Small intestine (tissue), 16 donors: ENCODE results near the gene SLC7A9. TPM values are rescaled to one million over a fixed set of nuclear protein-coding genes. Genes with fewer than 3 reads are reported as not detected.

Experiments used
- DNase-seq, 2 donors: peaks; one replicate each; pipeline versions ENCODE4 v3.0.0 to v3.0.0-alpha.2; 2013
- FAIRE-seq: peaks from 2 replicates; lab custom pipeline; 2012; peaks lifted over from hg19 to GRCh38; lab: Jason Lieb, UNC
- H3K27ac ChIP-seq, 3 donors: one replicate each; pipeline ENCODE4 v1.5.1; 2013; ENCODE audit warnings: low read length in 2 of 3, mild to moderate bottlenecking in 2 of 3, control low read depth in 1 of 3, inconsistent platforms in 1 of 3, low read depth in 1 of 3, moderate library complexity in 1 of 3
- H3K27me3 ChIP-seq, 3 donors: one replicate each; pipeline ENCODE4 v1.6.1; 2013; ENCODE audit warnings: low read length in 3 of 3, inconsistent platforms in 1 of 3; ENCODE audit not compliant: control insufficient read depth in 3 of 3, insufficient read depth in 3 of 3
- H3K36me3 ChIP-seq, 3 donors: one replicate each; pipeline ENCODE4 v1.6.1; 2013; ENCODE audit warnings: low read length in 3 of 3, inconsistent platforms in 1 of 3, low read depth in 1 of 3, mild to moderate bottlenecking in 1 of 3, moderate library complexity in 1 of 3; ENCODE audit not compliant: control insufficient read depth in 3 of 3, insufficient read depth in 2 of 3
- H3K4me1 ChIP-seq, 3 donors: one replicate each; pipeline ENCODE4 v1.6.1; 2013; ENCODE audit warnings: low read length in 2 of 3, inconsistent platforms in 1 of 3, low read depth in 1 of 3, mild to moderate bottlenecking in 1 of 3, moderate library complexity in 1 of 3; ENCODE audit not compliant: control insufficient read depth in 3 of 3, insufficient read depth in 2 of 3
- H3K4me3 ChIP-seq, 3 donors: one replicate each; pipeline ENCODE4 v1.5.1; 2013; ENCODE audit warnings: low read length in 3 of 3, control low read depth in 1 of 3, inconsistent platforms in 1 of 3, low read depth in 1 of 3, mild to moderate bottlenecking in 1 of 3, moderate library complexity in 1 of 3
- H3K9me3 ChIP-seq, 2 donors: one replicate each; pipeline ENCODE4 v1.6.1; 2013; ENCODE audit warnings: low read depth in 1 of 2, low read length in 1 of 2; ENCODE audit not compliant: control insufficient read depth in 2 of 2, insufficient read depth in 1 of 2
- WGBS, 3 donors: extraction: QIAGEN DNeasy Blood & Tissue Kit; methylation state at CpG; one replicate each; pipeline ENCODE4 v1.1.7; 2013; 5-methylcytosine and 5-hydroxymethylcytosine counted together
- long read RNA-seq, 10 donors: transcript quantifications; one replicate each; lab custom pipeline, GENCODE V29; 2026
- polyA plus RNA-seq, 4 donors: library from polyadenylated mRNA; stranded (reverse) in 3 of 4; unstranded in 1 of 4; fragments of 200-250 nt in 3 of 4; fragments of 120-200 nt in 1 of 4; gene quantifications; one replicate each; pipeline versions ENCODE4 v1.2.1 to v1.2.3, GENCODE V29; 2013
- donor health status: healthy with polysubstance abuse.
- donor health status: control.
- donor health status: control.
- donor health status: Bipolar disorder and iron deficiency.
- donor health status: healthy.

The SLC7A9 gene
- 100 to 1,000 TPM in 1 of 4 donors, 10 to 100 TPM in 3; 20.8 to 176 (median 50.9) TPM for polyA plus RNA-seq
- long read RNA-seq, donor 1, transcript SLC7A9-201 (13 exons, 1,761 nt): minor isoform, 5 of 65 reads
- long read RNA-seq, donor 1, transcript SLC7A9-202 (13 exons, 1,568 nt): major isoform, 14 of 65 reads
- long read RNA-seq, donor 1, partial matches to known transcripts: 46 of 65 reads
- long read RNA-seq, donor 1, other reads (novel, unspliced or antisense): 0 of 65 reads
- long read RNA-seq, donor 2: 0 reads
- long read RNA-seq, donor 3, partial matches to known transcripts: 0 of 2 reads
- long read RNA-seq, donor 3, other reads (novel, unspliced or antisense): 0 of 2 reads
- long read RNA-seq, donor 4: 0 reads
- long read RNA-seq, donor 5: 0 reads
- long read RNA-seq, donor 6, partial matches to known transcripts: 0 of 4 reads
- long read RNA-seq, donor 6, other reads (novel, unspliced or antisense): 0 of 4 reads
- long read RNA-seq, donor 7: 0 reads
- long read RNA-seq, donor 8: 0 reads
- long read RNA-seq, donor 9, partial matches to known transcripts: 0 of 1 reads
- long read RNA-seq, donor 9, other reads (novel, unspliced or antisense): 0 of 1 reads
- long read RNA-seq, donor 10, partial matches to known transcripts: 5 of 12 reads
- long read RNA-seq, donor 10, other reads (novel, unspliced or antisense): 0 of 12 reads

GRCh38 chr19:32869369-32869965 lies at the start of gene SLC7A9:
Gene SLC7A9 (minus strand): TSS chr19:32869767. CDS start chr19:32868534, 1,233 bp downstream.
- DNase-seq: peak; percentile 76 to 80
- no peak for FAIRE-seq
- Histone ChIP-seq H3K36me3 (peaks cover 0 to 21% (median 2%) of the 10 kb centered on the region in 3 donors), H3K9me3 (peaks cover 0 to 3% of the 10 kb centered on the region in 2 donors), H3K4me1 (peaks cover 0 to 16% (median 12%) of the 10 kb centered on the region in 3 donors), H3K4me3 (peak within 1 kb of the TSS in 2 of 3 donors; percentile 32 to 52), H3K27ac (peak within 1 kb of the TSS; percentile 43 to 90 (median 88)), H3K27me3 (no peaks in the 10 kb centered on the region)
- WGBS, 3 donors: 29 to 66% (median 45%) methylated on average over 14 of the region's 14 CpGs

- no peaks in the 10 kb centered on the region for H3K9me3 ChIP-seq
- no peak overlapping the region for H3K27ac ChIP-seq
- no peaks in the 10 kb centered on the region for H3K27me3 ChIP-seq
- no peaks in the 10 kb centered on the region for H3K4me1 ChIP-seq
- WGBS, 3 donors: 85 to 94% (median 90%) methylated on average over 4 of the region's 4 CpGs
- FAIRE-seq: no peak
- H3K36me3 ChIP-seq: peaks cover 0 to 31% (median 3%) of the 10 kb centered on the region in 3 donors
- DNase-seq: no peak
- no peak overlapping the region for H3K4me3 ChIP-seq
These were observed 49.8 kb upstream of the SLC7A9 start for GRCh38 chr19:32919365-32919764.

GRCh38 chr19:32917616-32917996 lies 48.0 kb upstream of the SLC7A9 start:
- Histone ChIP-seq H3K9me3 (no peaks in the 10 kb centered on the region), H3K4me3 (no peak overlapping the region), H3K27ac (no peak overlapping the region), H3K4me1 (no peaks in the 10 kb centered on the region), H3K27me3 (no peaks in the 10 kb centered on the region), H3K36me3 (peaks cover 0 to 26% (median 3%) of the 10 kb centered on the region in 3 donors)
- FAIRE-seq (no peak), DNase-seq (no peak)
- 89 to 98% (median 96%) methylated on average over 8 of the region's 8 CpGs for whole genome bisulfite sequencing, 3 donors

- H3K9me3 ChIP-seq: no peaks in the 10 kb centered on the region
- H3K27me3 ChIP-seq: no peaks in the 10 kb centered on the region
- DNase-seq (no peak), FAIRE-seq (no peak)
- peaks cover 0 to 25% (median 3%) of the 10 kb centered on the region in 3 donors for H3K36me3 ChIP-seq
- no peaks in the 10 kb centered on the region for H3K4me1 ChIP-seq
- no peak overlapping the region for H3K4me3 ChIP-seq
- WGBS, 3 donors: 49 to 56% (median 54%) methylated on average over 4 of the region's 4 CpGs
- no peak overlapping the region for H3K27ac ChIP-seq
These were observed 47.5 kb upstream of the SLC7A9 start for GRCh38 chr19:32916969-32917615.

- DNase-seq: no peak
- H3K4me3 ChIP-seq: no peak overlapping the region
- no peak overlapping the region for H3K27ac ChIP-seq
- no peak for FAIRE-seq
- H3K9me3 ChIP-seq: no peaks in the 10 kb centered on the region
- H3K27me3 ChIP-seq: no peaks in the 10 kb centered on the region
- WGBS, 3 donors: 83 to 90% (median 85%) methylated on average over 12 of the region's 12 CpGs
- no peaks in the 10 kb centered on the region for H3K4me1 ChIP-seq
- peaks cover 0 to 15% (median 3%) of the 10 kb centered on the region in 3 donors for H3K36me3 ChIP-seq
These were observed 45.5 kb upstream of the SLC7A9 start for GRCh38 chr19:32914879-32915660.

- Histone ChIP-seq H3K36me3 (peaks cover 0 to 25% (median 0%) of the 10 kb centered on the region in 3 donors), H3K27ac (no peak overlapping the region), H3K27me3 (no peaks in the 10 kb centered on the region), H3K4me3 (no peak overlapping the region), H3K4me1 (no peaks in the 10 kb centered on the region), H3K9me3 (peaks cover 0 to 2% of the 10 kb centered on the region in 2 donors)
- no peak for FAIRE-seq
- no peak for DNase-seq
- 93 to 99% (median 97%) methylated on average over 4 of the region's 4 CpGs for WGBS, 3 donors
These were observed 41.9 kb upstream of the SLC7A9 start for GRCh38 chr19:32911467-32911866.

- Histone ChIP-seq H3K36me3 (peaks cover 0 to 25% (median 0%) of the 10 kb centered on the region in 3 donors), H3K9me3 (peaks cover 0 to 2% of the 10 kb centered on the region in 2 donors), H3K4me3 (no peak overlapping the region), H3K4me1 (no peaks in the 10 kb centered on the region), H3K27me3 (no peaks in the 10 kb centered on the region), H3K27ac (no peak overlapping the region)
- 94 to 97% (median 95%) methylated on average over 5 of the region's 5 CpGs for WGBS, 3 donors
- DNase-seq (no peak), FAIRE-seq (no peak)
These were observed 41.3 kb upstream of the SLC7A9 start for GRCh38 chr19:32910874-32911273.
